ENCODE measurements around the gene RUNX2. TPM values are rescaled to one million over a fixed set of nuclear protein-coding genes. Genes with fewer than 3 reads are reported as not detected.

Gene RUNX2
- total RNA-seq, 1 experiment from 2014 or later = 3.8 TPM

GRCh38 chr6:45419571-45420082 lies 91.5 kb downstream of the RUNX2 start:
- H3K27ac ChIP-seq (ENCODE audit: low read length) = peak overlapping the region; percentile 73
- H3K36me3 ChIP-seq (ENCODE audit: low read depth, low read length) = no peaks in the 10 kb centered on the region
- H3K9me3 ChIP-seq (ENCODE audit: low read length) = no peaks in the 10 kb centered on the region
- intact Hi-C loops (cut with micrococcal nuclease) = loop anchor here (1.0 to 5.0 kb wide), 7 partner anchors 41 to 945 kb away; no protein-coding TSS in a partner anchor
- no peaks in the 10 kb centered on the region for H4K20me1 ChIP-seq (ENCODE audit: low read length)
- ChIA-PET POLR2A (ENCODE audit: unreplicated experiment) (interaction anchor here (0.6 kb wide), 1 partner anchor 82 kb away, joined by 6 read pairs; no protein-coding TSS in a partner anchor), CTCF (interaction anchor here (0.7 to 1.6 kb wide), 5 partner anchors 50 to 945 kb away, joined by 3 to 8 read pairs (median 7); no protein-coding TSS in a partner anchor)
- DNase-seq = peak; percentile 85
- peaks cover 54% of the 10 kb centered on the region for H3K79me2 ChIP-seq (ENCODE audit: low read length)
- no peaks in the 10 kb centered on the region for H3F3A ChIP-seq (ENCODE audit: low read length, unreplicated experiment)
- peak overlapping the region; percentile 91 for H3K9ac ChIP-seq (ENCODE audit: low read length)
- peak overlapping the region; percentile 87 for H2AFZ ChIP-seq (ENCODE audit: low read length)
- H3K4me1 ChIP-seq (ENCODE audit: insufficient read depth, low read length) = peaks cover 37% of the 10 kb centered on the region
- TF ChIP-seq EZH2 (IDR thresholded peaks at IDR 0.05; ENCODE audit: low read length, unreplicated experiment) (no peak), CTCF (conservative IDR thresholded peaks at IDR 0.05; ENCODE audit: low read depth, low read length) (peak; percentile 64), EZH2phosphoT487 (IDR thresholded peaks at IDR 0.05; ENCODE audit: borderline replicate concordance, low read length) (no peak)
- H3K27me3 ChIP-seq (ENCODE audit: low read length) = no peaks in the 10 kb centered on the region
- BruUV-seq (replicated peaks) = no TSS peak
- H3K4me2 ChIP-seq (ENCODE audit: low read length) = peak overlapping the region; percentile 95
- peak; percentile 46 for ATAC-seq
- H3K4me3 ChIP-seq (ENCODE audit: low read length) = peak overlapping the region; percentile 93
- no peaks in the 10 kb centered on the region for H3K9me2 ChIP-seq (replicated peaks; ENCODE audit: low read length)

- Histone ChIP-seq H3K79me2 (ENCODE audit: low read length) (peaks cover 61% of the 10 kb centered on the region), H3K9me3 (ENCODE audit: low read length) (no peaks in the 10 kb centered on the region), H3K36me3 (ENCODE audit: low read depth, low read length) (no peaks in the 10 kb centered on the region), H2AFZ (ENCODE audit: low read length) (peak overlapping the region; percentile 87), H3F3A (ENCODE audit: low read length, unreplicated experiment) (no peaks in the 10 kb centered on the region), H4K20me1 (ENCODE audit: low read length) (no peaks in the 10 kb centered on the region), H3K4me2 (ENCODE audit: low read length) (peak overlapping the region; percentile 95), H3K27ac (ENCODE audit: low read length) (peak overlapping the region; percentile 73), H3K27me3 (ENCODE audit: low read length) (no peaks in the 10 kb centered on the region), H3K9ac (ENCODE audit: low read length) (peak overlapping the region; percentile 91), H3K9me2 (replicated peaks; ENCODE audit: low read length) (no peaks in the 10 kb centered on the region), H3K4me3 (ENCODE audit: low read length) (peak overlapping the region; percentile 93), H3K4me1 (ENCODE audit: insufficient read depth, low read length) (peaks cover 43% of the 10 kb centered on the region)
- DNase-seq = peak; percentile 58
- ChIA-PET CTCF (interaction anchor here (0.7 to 1.6 kb wide), 5 partner anchors 49 to 790 kb away, joined by 3 to 8 read pairs (median 5); no protein-coding TSS in a partner anchor), POLR2A (ENCODE audit: unreplicated experiment) (interaction anchor here (0.9 kb wide), 1 partner anchor 294 kb away, joined by 4 read pairs; no protein-coding TSS in a partner anchor)
- no peak for TF ChIP-seq CTCF (conservative IDR thresholded peaks at IDR 0.05; ENCODE audit: low read depth, low read length)
- no peak for TF ChIP-seq EZH2 (IDR thresholded peaks at IDR 0.05; ENCODE audit: low read length, unreplicated experiment)
- TF ChIP-seq EZH2phosphoT487 (IDR thresholded peaks at IDR 0.05; ENCODE audit: borderline replicate concordance, low read length) = no peak
- BruUV-seq (replicated peaks) = no TSS peak
- intact Hi-C loops (cut with micrococcal nuclease) = loop anchor here (2.0 to 5.0 kb wide), 4 partner anchors 237 to 945 kb away; no protein-coding TSS in a partner anchor
- no peak for ATAC-seq
Measured at GRCh38 chr6:45420083-45420908, 92.2 kb downstream of the RUNX2 start.

Data from PC-3 (cell line).